ENCODE measurements around the gene COPG1.

Gene COPG1

DNA sequence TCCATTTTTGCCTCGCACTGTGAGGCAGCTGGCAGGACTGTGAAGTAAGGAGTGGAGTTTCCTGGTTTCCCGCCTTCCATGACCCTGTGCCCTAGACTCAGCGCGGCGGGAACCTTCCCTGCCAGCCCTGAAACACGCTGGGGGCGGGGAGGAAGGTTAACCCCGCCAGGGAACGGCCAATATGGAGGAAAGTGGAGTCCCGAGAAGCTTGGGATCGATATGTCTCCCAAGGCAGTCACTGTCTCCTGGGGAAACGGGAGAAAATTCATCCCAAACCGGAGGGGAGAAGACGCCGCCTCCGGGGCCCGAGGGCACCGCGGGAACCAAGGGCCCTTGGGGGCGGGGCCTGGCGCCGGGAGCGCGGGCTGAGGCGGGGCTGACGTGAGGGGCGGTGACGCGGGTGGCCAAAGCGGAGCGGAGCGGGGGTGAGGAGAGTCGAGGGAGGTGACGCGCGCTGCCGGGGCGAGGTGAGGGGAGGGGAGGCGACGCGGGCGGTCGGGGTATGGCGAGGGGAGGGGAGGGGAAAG, 29.1 kb downstream of the COPG1 start, which contains the start of gene HMCES:
TSS of gene HMCES (plus strand) at position 432 of the 527 bp plus-strand sequence. CDS start 863 bp downstream, outside the sequence.
- Histone ChIP-seq H3K79me2 (ENCODE audit: insufficient read depth, low read length) (peaks cover 30% of the 10 kb centered on the region), H2AFZ (ENCODE audit: low read length) (peak within 1 kb of the TSS; percentile 77), H4K20me1 (ENCODE audit: insufficient read depth, low read length, poor library complexity, severe bottlenecking) (peaks cover 13% of the 10 kb centered on the region), H3K4me1 (ENCODE audit: insufficient read depth, low read length, poor library complexity, severe bottlenecking) (peaks cover 55% of the 10 kb centered on the region), H3K9ac (ENCODE audit: low read depth, low read length, poor library complexity, severe bottlenecking) (peak within 1 kb of the TSS; percentile 84), H3K36me3 (ENCODE audit: insufficient read depth, low read length) (peaks cover 26% of the 10 kb centered on the region; the same call in 1 of the 2 replicates), H3F3A (ENCODE audit: low read depth) (peaks cover 24% of the 10 kb centered on the region), H3K4me2 (ENCODE audit: low read depth, low read length, poor library complexity, severe bottlenecking) (peak within 1 kb of the TSS; percentile 81), H3K9me3 (ENCODE audit: insufficient read depth, low read depth, low read length) (no peaks in the 10 kb centered on the region), H3K9me2 (replicated peaks; ENCODE audit: low read depth, low read length) (no peaks in the 10 kb centered on the region), H3K27me3 (ENCODE audit: insufficient read depth, low read length, poor library complexity, severe bottlenecking) (no peaks in the 10 kb centered on the region), H3K4me3 (ENCODE audit: low read length, poor library complexity, severe bottlenecking) (peak within 1 kb of the TSS; percentile 90)
- TF ChIP-seq, protein P1, sequence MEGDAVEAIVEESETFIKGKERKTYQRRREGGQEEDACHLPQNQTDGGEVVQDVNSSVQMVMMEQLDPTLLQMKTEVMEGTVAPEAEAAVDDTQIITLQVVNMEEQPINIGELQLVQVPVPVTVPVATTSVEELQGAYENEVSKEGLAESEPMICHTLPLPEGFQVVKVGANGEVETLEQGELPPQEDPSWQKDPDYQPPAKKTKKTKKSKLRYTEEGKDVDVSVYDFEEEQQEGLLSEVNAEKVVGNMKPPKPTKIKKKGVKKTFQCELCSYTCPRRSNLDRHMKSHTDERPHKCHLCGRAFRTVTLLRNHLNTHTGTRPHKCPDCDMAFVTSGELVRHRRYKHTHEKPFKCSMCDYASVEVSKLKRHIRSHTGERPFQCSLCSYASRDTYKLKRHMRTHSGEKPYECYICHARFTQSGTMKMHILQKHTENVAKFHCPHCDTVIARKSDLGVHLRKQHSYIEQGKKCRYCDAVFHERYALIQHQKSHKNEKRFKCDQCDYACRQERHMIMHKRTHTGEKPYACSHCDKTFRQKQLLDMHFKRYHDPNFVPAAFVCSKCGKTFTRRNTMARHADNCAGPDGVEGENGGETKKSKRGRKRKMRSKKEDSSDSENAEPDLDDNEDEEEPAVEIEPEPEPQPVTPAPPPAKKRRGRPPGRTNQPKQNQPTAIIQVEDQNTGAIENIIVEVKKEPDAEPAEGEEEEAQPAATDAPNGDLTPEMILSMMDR (conservative IDR thresholded peaks at IDR 0.05; ENCODE audit: low read length), result no peak
- no peak for TF ChIP-seq EZH2phosphoT487 (IDR thresholded peaks at IDR 0.05; ENCODE audit: borderline replicate concordance)

DNA sequence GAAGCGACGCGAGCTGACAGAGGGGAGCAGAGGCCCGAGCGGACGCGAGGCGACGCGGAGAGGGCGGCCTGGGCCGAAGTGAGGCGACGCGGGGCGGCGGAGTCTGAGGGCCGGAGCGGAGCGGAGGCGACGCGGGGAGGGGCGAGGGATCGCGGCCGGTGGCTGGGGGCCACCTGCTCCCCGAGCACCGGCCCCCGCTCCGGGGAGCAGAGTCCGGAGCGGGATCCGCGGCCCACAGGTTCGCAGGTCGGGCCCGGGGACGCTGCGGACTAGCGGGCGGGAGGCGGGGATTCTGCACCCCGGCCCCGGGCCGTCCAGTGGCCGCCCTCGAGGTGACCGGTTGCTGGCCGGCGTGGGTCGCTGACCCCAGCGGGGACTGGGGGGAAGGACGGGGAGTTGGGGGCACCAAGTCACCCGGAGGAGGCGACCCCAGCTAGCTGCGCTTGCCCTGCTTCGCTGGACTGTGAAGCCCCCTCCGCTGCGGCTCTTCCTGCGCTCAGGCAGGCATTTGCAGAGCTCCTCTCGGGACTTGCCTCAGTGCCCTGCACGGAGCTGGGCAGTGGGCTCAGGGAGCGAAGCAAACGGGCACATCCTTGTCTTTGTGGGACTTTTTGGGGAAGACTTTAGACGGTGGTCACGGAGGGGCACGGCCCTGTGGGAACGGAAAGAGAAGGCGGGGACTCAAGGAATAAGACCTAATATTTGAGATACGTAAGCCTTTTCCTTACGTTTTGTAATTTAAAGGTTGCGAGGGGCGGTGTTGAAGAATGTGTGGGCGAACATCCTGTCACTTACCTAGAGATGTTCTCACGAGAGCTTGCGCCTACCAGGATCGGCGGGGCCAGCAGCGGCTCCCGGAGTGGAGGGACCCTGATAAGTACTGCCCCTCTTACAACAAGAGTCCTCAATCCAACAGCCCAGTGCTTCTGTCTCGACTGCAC, 29.8 kb downstream of the COPG1 start:
- peaks cover 30% of the 10 kb centered on the region for H3K79me2 ChIP-seq (ENCODE audit: insufficient read depth, low read length)
- peak overlapping the region; percentile 77 for H2AFZ ChIP-seq (ENCODE audit: low read length)
- peak overlapping the region; percentile 81 for H3K4me2 ChIP-seq (ENCODE audit: low read depth, low read length, poor library complexity, severe bottlenecking)
- peaks cover 24% of the 10 kb centered on the region for H3F3A ChIP-seq (ENCODE audit: low read depth)
- peaks cover 18% of the 10 kb centered on the region; the same call in 1 of the 2 replicates for H3K36me3 ChIP-seq (ENCODE audit: insufficient read depth, low read length)
- H3K9me2 ChIP-seq (replicated peaks; ENCODE audit: low read depth, low read length), result no peaks in the 10 kb centered on the region
- peaks cover 16% of the 10 kb centered on the region for H4K20me1 ChIP-seq (ENCODE audit: insufficient read depth, low read length, poor library complexity, severe bottlenecking)
- TF ChIP-seq, protein P1 (conservative IDR thresholded peaks at IDR 0.05; ENCODE audit: low read length), result no peak
- no peak for TF ChIP-seq EZH2phosphoT487 (IDR thresholded peaks at IDR 0.05; ENCODE audit: borderline replicate concordance)
- peaks cover 55% of the 10 kb centered on the region for H3K4me1 ChIP-seq (ENCODE audit: insufficient read depth, low read length, poor library complexity, severe bottlenecking)
- no peaks in the 10 kb centered on the region for H3K27me3 ChIP-seq (ENCODE audit: insufficient read depth, low read length, poor library complexity, severe bottlenecking)
- H3K9me3 ChIP-seq (ENCODE audit: insufficient read depth, low read depth, low read length), result no peaks in the 10 kb centered on the region
- peak overlapping the region; percentile 84 for H3K9ac ChIP-seq (ENCODE audit: low read depth, low read length, poor library complexity, severe bottlenecking)
- peak overlapping the region; percentile 90 for H3K4me3 ChIP-seq (ENCODE audit: low read length, poor library complexity, severe bottlenecking)

DNA sequence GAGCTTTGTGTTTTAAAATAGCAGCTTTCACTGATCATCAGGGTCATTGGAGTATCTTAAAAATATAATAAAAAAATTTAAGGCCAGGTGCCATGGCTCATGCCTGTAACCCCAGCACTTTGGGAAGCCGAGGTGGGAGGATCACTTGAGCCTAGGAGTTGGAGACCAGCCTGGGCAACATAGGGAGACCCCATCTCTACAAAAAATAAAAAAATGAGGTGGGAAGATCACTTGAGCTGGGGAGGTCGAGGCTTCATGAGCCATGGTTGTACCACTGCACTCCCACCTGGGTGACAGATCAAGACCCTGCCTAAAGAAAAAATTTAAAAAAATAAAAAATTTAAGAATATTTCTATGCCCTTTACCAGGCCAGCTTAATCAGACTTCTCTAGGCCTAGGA, 30.8 kb downstream of the COPG1 start:
- peaks cover 9% of the 10 kb centered on the region; the same call in 1 of the 2 replicates for H3K36me3 ChIP-seq (ENCODE audit: insufficient read depth, low read length)
- H3K4me3 ChIP-seq (ENCODE audit: low read length, poor library complexity, severe bottlenecking), result peak overlapping the region; percentile 90
- H2AFZ ChIP-seq (ENCODE audit: low read length), result no peak overlapping the region
- peaks cover 16% of the 10 kb centered on the region for H4K20me1 ChIP-seq (ENCODE audit: insufficient read depth, low read length, poor library complexity, severe bottlenecking)
- H3K4me1 ChIP-seq (ENCODE audit: insufficient read depth, low read length, poor library complexity, severe bottlenecking), result peaks cover 55% of the 10 kb centered on the region
- TF ChIP-seq, protein P1 (conservative IDR thresholded peaks at IDR 0.05; ENCODE audit: low read length), result no peak
- TF ChIP-seq EZH2phosphoT487 (IDR thresholded peaks at IDR 0.05; ENCODE audit: borderline replicate concordance), result no peak
- H3K9me2 ChIP-seq (replicated peaks; ENCODE audit: low read depth, low read length), result no peaks in the 10 kb centered on the region
- peak overlapping the region; percentile 84 for H3K9ac ChIP-seq (ENCODE audit: low read depth, low read length, poor library complexity, severe bottlenecking)
- H3K9me3 ChIP-seq (ENCODE audit: insufficient read depth, low read depth, low read length), result no peaks in the 10 kb centered on the region
- peaks cover 30% of the 10 kb centered on the region for H3K79me2 ChIP-seq (ENCODE audit: insufficient read depth, low read length)
- no peaks in the 10 kb centered on the region for H3K27me3 ChIP-seq (ENCODE audit: insufficient read depth, low read length, poor library complexity, severe bottlenecking)
- peaks cover 24% of the 10 kb centered on the region for H3F3A ChIP-seq (ENCODE audit: low read depth)
- H3K4me2 ChIP-seq (ENCODE audit: low read depth, low read length, poor library complexity, severe bottlenecking), result peak overlapping the region; percentile 81
